GM12874 (cell line): ENCODE results near the gene CCNL1.

ENCODE experiments used
- CTCF ChIP-seq: IDR thresholded peaks from 2 replicates; pipeline ENCODE4 v1.5.1; 2011; ENCODE audit warnings: low read depth, mild to moderate bottlenecking, control low read depth, low read length, moderate library complexity; ENCODE audit not compliant: insufficient read depth

Gene CCNL1

GRCh38 chr3:157107644-157108133 lies 52.3 kb downstream of the CCNL1 start:
- no peak for TF ChIP-seq CTCF

GRCh38 chr3:157107037-157107436 lies 52.9 kb downstream of the CCNL1 start:
- no peak for TF ChIP-seq CTCF

- TF ChIP-seq CTCF: no peak
Measured at GRCh38 chr3:157104928-157105652, 54.9 kb downstream of the CCNL1 start.

- TF ChIP-seq CTCF: no peak
Measured at GRCh38 chr3:157104521-157104920, 55.4 kb downstream of the CCNL1 start.

- no peak for TF ChIP-seq CTCF
Measured at GRCh38 chr3:157103860-157104259, 56.1 kb downstream of the CCNL1 start.

- TF ChIP-seq CTCF: no peak
Measured at GRCh38 chr3:157103280-157103679, 56.7 kb downstream of the CCNL1 start.

GRCh38 chr3:157102098-157102497 lies 57.8 kb downstream of the CCNL1 start:
- TF ChIP-seq CTCF: no peak
